Measurements from ENCODE around the gene PHC3. TPM values are rescaled to one million over a fixed set of nuclear protein-coding genes. Genes with fewer than 3 reads are reported as not detected.
A peak's percentile ranks its signal among the peaks of the same experiment; 100 is the strongest.
"Not testable (repeated sequence)": the region's sequence is repeated elsewhere in the genome, so short reads cannot be mapped to it uniquely, and the experiment has no call there.

PHC3 gene
- total RNA-seq, 1 experiment from 2014 or later: 10.7 TPM

GRCh38 chr3:170195759-170196158 is 14.2 kb upstream of the PHC3 start:
- not testable (repeated sequence) for DNase-seq (ENCODE audit: low spot score)

DNA sequence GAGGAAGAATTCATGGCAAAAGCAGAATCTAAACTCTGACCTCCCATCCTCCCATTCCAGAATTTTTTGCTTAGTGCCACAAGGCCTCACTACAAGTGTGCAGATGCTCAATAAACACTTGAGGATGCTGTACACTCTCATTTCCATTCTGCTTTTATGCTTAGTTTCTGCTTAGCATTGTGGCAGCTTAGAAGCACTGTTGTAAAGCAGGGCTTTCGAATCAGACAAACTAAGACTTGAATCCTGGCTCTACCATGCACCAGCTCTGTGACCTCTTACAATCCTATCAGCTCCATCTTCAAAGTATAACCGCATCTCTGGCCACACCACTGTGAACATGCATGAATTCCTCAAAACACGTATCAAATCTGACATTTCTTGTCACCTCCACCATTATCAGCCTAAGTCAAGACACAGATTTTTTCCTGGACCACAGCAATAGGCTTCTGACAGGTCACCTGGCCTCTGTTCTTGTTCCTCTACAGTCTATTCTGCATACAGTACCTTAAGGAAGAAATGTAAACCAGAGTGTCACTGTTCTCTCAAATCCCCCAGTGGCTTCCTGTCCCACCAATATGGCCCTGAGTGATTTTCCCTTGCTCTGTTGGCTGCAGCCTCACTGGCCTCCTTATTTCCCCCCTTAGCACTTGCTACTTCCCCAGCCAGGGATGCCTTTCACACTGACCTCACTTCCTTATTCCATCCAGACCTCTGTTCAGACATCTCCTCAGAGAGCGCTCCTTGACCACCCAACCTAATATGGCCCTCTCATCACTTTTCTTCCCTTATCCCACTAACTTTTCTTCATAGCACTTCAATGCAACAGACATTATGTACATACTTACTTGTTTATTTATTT is 8.1 kb upstream of the PHC3 start:
- DNase-seq (ENCODE audit: low spot score): no peak

- peak; percentile 76 for DNase-seq (ENCODE audit: low spot score)
Measured at GRCh38 chr3:170180079-170180907, 1.2 kb downstream of the PHC3 start.

- DNase-seq (ENCODE audit: low spot score): no peak
Measured at GRCh38 chr3:170179432-170179831, 2.1 kb downstream of the PHC3 start.

- no peak for DNase-seq (ENCODE audit: low spot score)
Measured at GRCh38 chr3:170178651-170179050, 2.9 kb downstream of the PHC3 start.

DNA sequence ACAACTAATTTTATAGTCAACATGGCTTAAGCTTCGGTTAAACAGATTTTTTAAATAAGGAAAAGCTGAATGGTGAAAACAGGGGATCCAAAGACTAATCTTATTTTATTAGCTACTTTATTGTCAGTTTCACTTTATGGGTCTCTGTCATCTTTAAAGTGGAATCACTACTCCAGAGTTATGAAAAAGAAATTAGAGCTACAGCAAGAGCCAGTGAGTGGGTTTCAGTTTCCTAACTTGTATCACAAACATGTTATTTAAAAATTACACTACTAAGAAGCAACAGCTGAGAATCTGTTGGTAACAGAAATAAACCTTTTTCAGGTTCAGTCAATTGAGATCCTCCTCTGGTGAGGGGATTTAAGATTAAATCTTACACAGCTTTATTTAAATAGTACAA is 10.0 kb downstream of the PHC3 start:
- DNase-seq (ENCODE audit: low spot score): no peak

DNA sequence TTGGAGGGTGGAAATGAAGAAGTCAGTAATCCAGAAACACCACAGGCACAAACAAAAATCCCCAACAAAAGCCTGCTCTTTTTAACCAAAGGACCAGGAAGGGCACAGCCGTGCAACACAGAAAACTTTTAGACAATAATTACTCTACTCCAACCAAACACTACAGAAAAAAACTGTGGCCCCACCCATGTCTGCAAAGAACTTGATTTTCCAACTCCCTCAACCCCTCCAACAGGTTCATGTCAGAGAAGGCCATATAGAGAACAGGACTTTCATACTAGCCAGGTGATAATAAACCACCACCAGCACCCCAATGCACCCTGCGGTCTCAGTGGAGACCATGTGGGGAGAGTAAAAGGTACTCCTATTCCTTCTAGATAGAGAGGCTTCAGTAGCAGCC is 16.8 kb downstream of the PHC3 start:
- no peak for DNase-seq (ENCODE audit: low spot score)

GRCh38 chr3:170163956-170164645 is 17.4 kb downstream of the PHC3 start:
- DNase-seq (ENCODE audit: low spot score): no peak

DNA sequence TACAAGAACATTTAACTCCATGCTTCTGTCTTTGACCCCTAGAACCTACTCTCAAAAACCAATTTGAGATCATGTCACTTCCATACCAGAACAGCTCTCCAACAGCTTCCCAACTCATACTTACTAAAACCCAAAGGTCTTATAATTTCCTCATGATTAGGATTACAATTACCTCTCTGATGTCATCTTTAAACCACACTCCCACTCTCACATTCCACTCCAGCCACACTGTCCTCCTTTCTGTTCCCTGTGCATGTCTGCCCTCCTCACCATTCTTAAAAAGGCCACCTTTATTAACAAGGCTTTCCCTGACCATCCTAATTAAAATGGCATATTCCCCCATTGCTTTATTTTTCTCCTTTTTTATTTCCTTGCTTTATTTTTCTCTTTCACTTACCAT is 18.9 kb downstream of the PHC3 start:
- no peak for DNase-seq (ENCODE audit: low spot score)

- no peak for DNase-seq (ENCODE audit: low spot score)
Measured at GRCh38 chr3:170162052-170162451, 19.5 kb downstream of the PHC3 start.

DNA sequence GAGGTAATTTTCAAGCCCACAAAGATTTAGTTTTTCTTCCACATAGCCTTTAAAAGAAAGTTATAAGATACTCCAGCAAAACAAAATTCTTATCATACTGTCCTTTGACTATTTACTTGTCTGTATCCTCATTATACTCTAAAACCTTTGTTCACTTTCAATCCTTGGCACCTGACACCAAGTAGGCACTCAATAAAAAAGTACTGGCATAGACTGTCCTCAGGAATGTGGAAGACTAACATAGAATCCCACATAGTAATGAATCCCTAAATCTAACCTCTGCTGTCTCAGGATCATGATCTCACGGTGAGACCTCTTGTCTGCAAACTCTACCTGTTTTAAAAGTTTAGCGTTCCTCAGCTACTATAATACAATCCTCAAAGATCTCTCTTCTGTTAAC is 21.6 kb downstream of the PHC3 start:
- no peak for DNase-seq (ENCODE audit: low spot score)

DNA sequence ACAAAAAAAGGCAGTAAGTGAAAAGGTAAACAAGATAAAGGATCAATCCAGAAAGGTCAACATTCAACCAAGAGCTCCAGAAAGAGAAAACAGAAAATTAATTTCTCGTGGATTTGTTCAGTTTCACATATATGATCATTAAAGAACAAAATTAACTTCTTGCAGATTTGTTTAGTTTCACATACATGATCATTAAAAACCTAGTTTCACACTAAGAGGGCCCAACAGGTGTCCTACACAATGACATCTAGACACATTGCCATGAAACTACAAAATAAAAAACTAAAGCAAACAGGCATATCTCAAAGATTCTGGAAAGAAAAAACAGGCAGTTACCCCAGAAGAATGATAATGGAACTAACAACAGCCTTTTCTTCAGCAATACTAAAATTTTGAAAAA is 22.1 kb downstream of the PHC3 start:
- DNase-seq (ENCODE audit: low spot score): no peak

- DNase-seq (ENCODE audit: low spot score): no peak
Measured at GRCh38 chr3:170155604-170156003, 25.9 kb downstream of the PHC3 start.

GRCh38 chr3:170154569-170155143 is 26.9 kb downstream of the PHC3 start:
- no peak for DNase-seq (ENCODE audit: low spot score)

DNA sequence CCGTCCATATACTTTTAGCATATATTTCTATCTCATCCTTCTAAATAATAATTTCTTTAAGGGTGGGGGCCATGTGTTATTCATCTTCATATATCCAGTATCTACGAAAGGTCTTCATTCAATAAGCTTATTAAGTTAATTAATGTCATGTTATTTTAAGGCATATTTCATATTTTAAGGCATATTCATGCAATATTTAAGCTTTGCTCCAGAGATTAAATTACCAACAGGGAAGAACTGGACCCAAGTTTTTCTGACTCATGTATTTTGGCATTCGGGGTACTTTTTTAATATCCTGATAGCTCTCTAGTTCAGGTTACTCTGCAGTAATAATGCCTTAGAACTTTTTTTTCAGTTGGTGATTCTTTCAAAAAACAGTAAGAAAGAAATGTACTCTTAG is 27.4 kb downstream of the PHC3 start:
- DNase-seq (ENCODE audit: low spot score): no peak

GRCh38 chr3:170151536-170151935 is 30.0 kb downstream of the PHC3 start:
- no peak for DNase-seq (ENCODE audit: low spot score)

- DNase-seq (ENCODE audit: low spot score): no peak
Measured at GRCh38 chr3:170149016-170149415, 32.5 kb downstream of the PHC3 start.

DNA sequence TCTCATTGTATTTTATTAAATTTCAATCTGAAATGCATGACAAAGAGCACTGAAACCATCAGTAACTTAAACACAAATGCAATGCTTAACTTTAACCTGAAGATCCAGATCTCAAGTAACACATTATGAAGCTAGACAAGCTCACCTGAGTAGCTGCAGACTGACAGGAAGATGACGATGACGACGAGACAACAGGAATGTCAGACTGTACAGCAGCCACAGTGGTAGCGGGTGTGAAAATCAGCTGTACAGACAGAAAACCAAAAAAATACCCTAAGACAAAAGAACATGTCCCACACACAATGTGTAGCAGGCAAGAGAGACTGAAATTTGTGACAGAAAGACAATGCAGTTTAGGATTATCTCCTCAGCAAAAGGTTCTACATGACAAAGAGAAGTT is 36.3 kb downstream of the PHC3 start:
- DNase-seq (ENCODE audit: low spot score): no peak

GRCh38 chr3:170144437-170144843 is 37.1 kb downstream of the PHC3 start:
- no peak for DNase-seq (ENCODE audit: low spot score)

DNA sequence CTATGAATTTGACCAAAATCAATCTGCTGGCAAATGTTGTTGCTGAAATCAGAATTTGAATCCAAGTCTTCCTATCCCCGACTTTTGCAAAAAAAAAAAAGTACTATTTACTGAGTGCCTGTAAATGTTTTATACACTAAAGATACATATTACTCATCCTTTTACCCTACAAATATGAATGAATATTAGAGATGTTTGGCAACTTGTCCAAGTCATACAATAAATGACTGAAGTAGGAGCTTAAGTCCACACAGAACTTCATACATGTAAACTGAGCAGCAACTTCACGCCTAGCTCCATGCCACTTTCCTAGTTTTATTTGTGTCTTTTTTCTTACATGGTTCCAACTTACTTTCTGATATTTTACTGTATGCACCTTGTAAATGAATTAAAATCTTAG is 39.2 kb downstream of the PHC3 start:
- DNase-seq (ENCODE audit: low spot score): no peak

GRCh38 chr3:170137986-170138385 is 43.5 kb downstream of the PHC3 start:
- no peak for DNase-seq (ENCODE audit: low spot score)

- DNase-seq (ENCODE audit: low spot score): no peak
Measured at GRCh38 chr3:170132335-170132734, 49.2 kb downstream of the PHC3 start.
